ENCODE results near the gene LUC7L2. TPM values are rescaled to one million over a fixed set of nuclear protein-coding genes. Genes with fewer than 3 reads are reported as not detected.

The LUC7L2 gene
- total and polyA plus RNA-seq, 10 of the 15 experiments (the other 5 are each of a cell fraction or from before 2014, with no cell fraction given): 31.7 to 98.7 (median 68.6) TPM

DNA sequence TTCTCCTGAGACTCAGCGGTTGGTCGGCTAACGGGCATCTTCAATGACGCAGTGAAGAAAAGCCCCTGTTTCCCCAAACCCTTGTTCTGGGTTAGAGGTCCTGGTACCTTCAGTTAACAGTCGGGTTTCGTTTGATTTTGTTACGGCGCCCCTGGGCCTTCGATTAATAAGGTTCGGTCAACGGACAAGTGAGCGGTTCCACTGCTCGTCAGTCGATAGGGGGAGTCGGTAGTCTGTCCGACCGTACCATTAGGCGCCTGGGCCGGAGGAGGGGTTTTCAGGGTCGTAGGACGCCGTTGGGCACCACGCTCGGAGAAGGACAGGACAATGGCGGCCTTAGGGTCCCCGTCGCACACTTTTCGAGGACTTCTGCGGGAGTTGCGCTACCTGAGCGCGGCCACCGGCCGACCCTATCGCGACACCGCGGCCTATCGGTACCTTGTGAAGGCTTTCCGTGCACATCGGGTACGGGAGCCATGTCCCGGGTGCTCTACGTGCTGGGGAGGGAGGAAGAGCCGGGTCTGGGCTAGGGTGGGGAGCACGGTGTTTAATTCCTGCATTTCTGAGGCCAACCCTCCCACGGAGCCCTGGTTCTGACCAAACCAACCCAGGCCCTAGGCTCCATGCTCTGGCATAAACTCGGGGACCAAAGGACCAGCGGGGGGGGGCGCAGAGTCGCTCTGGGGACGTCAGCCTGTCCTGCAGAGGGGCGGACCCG is 18.5 kb upstream of the LUC7L2 start, which contains the start of gene FMC1 (continued):
- TF ChIP-seq, protein P1, sequence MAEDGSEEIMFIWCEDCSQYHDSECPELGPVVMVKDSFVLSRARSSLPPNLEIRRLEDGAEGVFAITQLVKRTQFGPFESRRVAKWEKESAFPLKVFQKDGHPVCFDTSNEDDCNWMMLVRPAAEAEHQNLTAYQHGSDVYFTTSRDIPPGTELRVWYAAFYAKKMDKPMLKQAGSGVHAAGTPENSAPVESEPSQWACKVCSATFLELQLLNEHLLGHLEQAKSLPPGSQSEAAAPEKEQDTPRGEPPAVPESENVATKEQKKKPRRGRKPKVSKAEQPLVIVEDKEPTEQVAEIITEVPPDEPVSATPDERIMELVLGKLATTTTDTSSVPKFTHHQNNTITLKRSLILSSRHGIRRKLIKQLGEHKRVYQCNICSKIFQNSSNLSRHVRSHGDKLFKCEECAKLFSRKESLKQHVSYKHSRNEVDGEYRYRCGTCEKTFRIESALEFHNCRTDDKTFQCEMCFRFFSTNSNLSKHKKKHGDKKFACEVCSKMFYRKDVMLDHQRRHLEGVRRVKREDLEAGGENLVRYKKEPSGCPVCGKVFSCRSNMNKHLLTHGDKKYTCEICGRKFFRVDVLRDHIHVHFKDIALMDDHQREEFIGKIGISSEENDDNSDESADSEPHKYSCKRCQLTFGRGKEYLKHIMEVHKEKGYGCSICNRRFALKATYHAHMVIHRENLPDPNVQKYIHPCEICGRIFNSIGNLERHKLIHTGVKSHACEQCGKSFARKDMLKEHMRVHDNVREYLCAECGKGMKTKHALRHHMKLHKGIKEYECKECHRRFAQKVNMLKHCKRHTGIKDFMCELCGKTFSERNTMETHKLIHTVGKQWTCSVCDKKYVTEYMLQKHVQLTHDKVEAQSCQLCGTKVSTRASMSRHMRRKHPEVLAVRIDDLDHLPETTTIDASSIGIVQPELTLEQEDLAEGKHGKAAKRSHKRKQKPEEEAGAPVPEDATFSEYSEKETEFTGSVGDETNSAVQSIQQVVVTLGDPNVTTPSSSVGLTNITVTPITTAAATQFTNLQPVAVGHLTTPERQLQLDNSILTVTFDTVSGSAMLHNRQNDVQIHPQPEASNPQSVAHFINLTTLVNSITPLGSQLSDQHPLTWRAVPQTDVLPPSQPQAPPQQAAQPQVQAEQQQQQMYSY (CRISPR knock-in tag; IDR thresholded peaks at IDR 0.05): no peak
- 0 out of 2 replicates have a peak, but pooled peaks have one; percentile 15 for TF ChIP-seq PAX8 (IDR thresholded peaks at IDR 0.05)
- TF ChIP-seq BCL11A (IDR thresholded peaks at IDR 0.05; ENCODE audit: low read depth, low read length): no peak
- TF ChIP-seq, protein P2, sequence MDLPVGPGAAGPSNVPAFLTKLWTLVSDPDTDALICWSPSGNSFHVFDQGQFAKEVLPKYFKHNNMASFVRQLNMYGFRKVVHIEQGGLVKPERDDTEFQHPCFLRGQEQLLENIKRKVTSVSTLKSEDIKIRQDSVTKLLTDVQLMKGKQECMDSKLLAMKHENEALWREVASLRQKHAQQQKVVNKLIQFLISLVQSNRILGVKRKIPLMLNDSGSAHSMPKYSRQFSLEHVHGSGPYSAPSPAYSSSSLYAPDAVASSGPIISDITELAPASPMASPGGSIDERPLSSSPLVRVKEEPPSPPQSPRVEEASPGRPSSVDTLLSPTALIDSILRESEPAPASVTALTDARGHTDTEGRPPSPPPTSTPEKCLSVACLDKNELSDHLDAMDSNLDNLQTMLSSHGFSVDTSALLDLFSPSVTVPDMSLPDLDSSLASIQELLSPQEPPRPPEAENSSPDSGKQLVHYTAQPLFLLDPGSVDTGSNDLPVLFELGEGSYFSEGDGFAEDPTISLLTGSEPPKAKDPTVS (IDR thresholded peaks at IDR 0.05; ENCODE audit: low read depth, low read length): no peak
- peak; percentile 99 for TF ChIP-seq ZBED1 (IDR thresholded peaks at IDR 0.05; ENCODE audit: borderline replicate concordance)
- TF ChIP-seq ESRRA (IDR thresholded peaks at IDR 0.05; ENCODE audit: low read length): peak; percentile 76; the same call in 1 of the 2 replicates
- no peak for TF ChIP-seq KAT2A (conservative IDR thresholded peaks at IDR 0.05; ENCODE audit: control insufficient read depth, low read depth, low read length)
- TF ChIP-seq KLF5 (IDR thresholded peaks at IDR 0.05; ENCODE audit: partially characterized antibody): peak; percentile 98
- peak; percentile 69; the same call in 1 of the 3 replicates for TF ChIP-seq POU2F2 (IDR thresholded peaks at IDR 0.05; ENCODE audit: borderline replicate concordance, low read depth, low read length)
- TF ChIP-seq HDAC2 (IDR thresholded peaks at IDR 0.05): no peak
- TF ChIP-seq, protein P3, sequence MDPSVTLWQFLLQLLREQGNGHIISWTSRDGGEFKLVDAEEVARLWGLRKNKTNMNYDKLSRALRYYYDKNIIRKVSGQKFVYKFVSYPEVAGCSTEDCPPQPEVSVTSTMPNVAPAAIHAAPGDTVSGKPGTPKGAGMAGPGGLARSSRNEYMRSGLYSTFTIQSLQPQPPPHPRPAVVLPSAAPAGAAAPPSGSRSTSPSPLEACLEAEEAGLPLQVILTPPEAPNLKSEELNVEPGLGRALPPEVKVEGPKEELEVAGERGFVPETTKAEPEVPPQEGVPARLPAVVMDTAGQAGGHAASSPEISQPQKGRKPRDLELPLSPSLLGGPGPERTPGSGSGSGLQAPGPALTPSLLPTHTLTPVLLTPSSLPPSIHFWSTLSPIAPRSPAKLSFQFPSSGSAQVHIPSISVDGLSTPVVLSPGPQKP (IDR thresholded peaks at IDR 0.05; ENCODE audit: low read depth, low read length): no peak
- TF ChIP-seq TAF1 (IDR thresholded peaks at IDR 0.05; ENCODE audit: borderline replicate concordance, low read depth, low read length): peak; percentile 79
- no peak; the same call in 1 of the 2 replicates for TF ChIP-seq MTA3 (IDR thresholded peaks at IDR 0.05; ENCODE audit: borderline replicate concordance, low read length)
- peak; percentile 96 for TF ChIP-seq CHD1 (IDR thresholded peaks at IDR 0.05; ENCODE audit: low read depth, low read length)
- TF ChIP-seq, protein P4, sequence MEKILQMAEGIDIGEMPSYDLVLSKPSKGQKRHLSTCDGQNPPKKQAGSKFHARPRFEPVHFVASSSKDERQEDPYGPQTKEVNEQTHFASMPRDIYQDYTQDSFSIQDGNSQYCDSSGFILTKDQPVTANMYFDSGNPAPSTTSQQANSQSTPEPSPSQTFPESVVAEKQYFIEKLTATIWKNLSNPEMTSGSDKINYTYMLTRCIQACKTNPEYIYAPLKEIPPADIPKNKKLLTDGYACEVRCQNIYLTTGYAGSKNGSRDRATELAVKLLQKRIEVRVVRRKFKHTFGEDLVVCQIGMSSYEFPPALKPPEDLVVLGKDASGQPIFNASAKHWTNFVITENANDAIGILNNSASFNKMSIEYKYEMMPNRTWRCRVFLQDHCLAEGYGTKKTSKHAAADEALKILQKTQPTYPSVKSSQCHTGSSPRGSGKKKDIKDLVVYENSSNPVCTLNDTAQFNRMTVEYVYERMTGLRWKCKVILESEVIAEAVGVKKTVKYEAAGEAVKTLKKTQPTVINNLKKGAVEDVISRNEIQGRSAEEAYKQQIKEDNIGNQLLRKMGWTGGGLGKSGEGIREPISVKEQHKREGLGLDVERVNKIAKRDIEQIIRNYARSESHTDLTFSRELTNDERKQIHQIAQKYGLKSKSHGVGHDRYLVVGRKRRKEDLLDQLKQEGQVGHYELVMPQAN (conservative IDR thresholded peaks at IDR 0.05): no peak; the same call in none of the 2 replicates
- no peak; the same call in 1 of the 2 replicates for TF ChIP-seq NFIC (IDR thresholded peaks at IDR 0.05; ENCODE audit: low read depth, low read length)
- no peak for TF ChIP-seq GABPA (IDR thresholded peaks at IDR 0.05; ENCODE audit: low read depth)
- no peak; the same call in 1 of the 2 replicates for TF ChIP-seq TCF12 (IDR thresholded peaks at IDR 0.05; ENCODE audit: low read depth, low read length)
- TF ChIP-seq HDGF (IDR thresholded peaks at IDR 0.05): no peak
- TF ChIP-seq, protein P5, sequence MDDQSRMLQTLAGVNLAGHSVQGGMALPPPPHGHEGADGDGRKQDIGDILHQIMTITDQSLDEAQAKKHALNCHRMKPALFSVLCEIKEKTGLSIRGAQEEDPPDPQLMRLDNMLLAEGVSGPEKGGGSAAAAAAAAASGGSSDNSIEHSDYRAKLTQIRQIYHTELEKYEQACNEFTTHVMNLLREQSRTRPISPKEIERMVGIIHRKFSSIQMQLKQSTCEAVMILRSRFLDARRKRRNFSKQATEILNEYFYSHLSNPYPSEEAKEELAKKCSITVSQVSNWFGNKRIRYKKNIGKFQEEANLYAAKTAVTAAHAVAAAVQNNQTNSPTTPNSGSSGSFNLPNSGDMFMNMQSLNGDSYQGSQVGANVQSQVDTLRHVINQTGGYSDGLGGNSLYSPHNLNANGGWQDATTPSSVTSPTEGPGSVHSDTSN (IDR thresholded peaks at IDR 0.05; ENCODE audit: insufficient replicate concordance, low read depth, low read length): no peak
